Measurements from ENCODE around the gene ST14. TPM values are rescaled to one million over a fixed set of nuclear protein-coding genes. Genes with fewer than 3 reads are reported as not detected.

ST14 gene
- total and polyA plus RNA-seq, 2 donors (not counting 1 experiment from before 2014, with no cell fraction given), result 36.2 to 52.2 TPM

DNA sequence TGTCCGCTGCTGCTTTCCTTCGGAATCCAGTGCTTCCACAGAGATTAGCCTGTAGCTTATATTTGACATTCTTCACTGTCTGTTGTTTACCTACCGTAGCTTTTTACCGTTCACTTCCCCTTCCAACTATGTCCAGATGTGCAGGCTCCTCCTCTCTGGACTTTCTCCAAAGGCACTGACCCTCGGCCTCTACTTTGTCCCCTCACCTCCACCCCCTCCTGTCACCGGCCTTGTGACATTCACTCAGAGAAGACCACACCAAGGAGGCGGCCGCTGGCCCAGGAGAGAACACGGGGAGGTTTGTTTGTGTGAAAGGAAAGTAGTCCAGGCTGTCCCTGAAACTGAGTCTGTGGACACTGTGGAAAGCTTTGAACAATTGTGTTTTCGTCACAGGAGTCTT lies 15.4 kb upstream of the ST14 start:
- ATAC-seq (ENCODE audit: low read depth), result no peak
- H4K20me1 ChIP-seq (ENCODE audit: control insufficient read depth, insufficient read depth, low read length, poor library complexity, severe bottlenecking), result peaks cover 12% of the 10 kb centered on the region
- H3K9me3 Mint-ChIP-seq (ENCODE audit: insufficient read depth), result no peaks in the 10 kb centered on the region

DNA sequence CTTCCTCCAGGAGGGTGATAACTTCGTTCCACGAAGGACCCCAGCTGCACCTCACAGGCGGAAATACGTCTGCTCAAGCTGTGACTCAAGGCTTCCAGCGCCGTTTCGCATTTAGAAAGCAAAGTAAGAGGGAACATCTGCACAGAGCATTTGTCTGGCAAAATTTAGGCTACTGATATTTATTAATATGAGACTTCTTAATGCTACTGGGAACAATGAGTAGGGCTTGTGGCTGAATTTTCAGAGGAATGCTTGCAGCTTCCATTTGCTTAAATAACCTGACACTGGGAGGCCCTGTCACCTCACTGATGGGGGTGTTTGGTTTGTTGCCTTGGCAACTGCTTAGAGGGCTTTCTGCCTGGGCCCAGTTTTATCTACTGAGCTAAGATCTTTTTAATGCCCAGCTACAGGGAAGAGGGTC lies 14.7 kb upstream of the ST14 start:
- no peak for DNase-seq

More for the DNA sequence above, 15.4 kb upstream of the ST14 start:
- ChIA-PET POLR2A (no interaction called here), CTCF (interaction anchor here (4.8 kb wide), 1 partner anchor 11 kb away, joined by 47 read pairs; no protein-coding TSS in a partner anchor)
- Mint-ChIP-seq H3K4me3 (no peak overlapping the region), H3K27ac (no peak overlapping the region), H3K4me1 (peaks cover 27% of the 10 kb centered on the region), H3K27me3 (no peaks in the 10 kb centered on the region)
- intact Hi-C loops (cut with micrococcal nuclease), result no loop called here
- TF ChIP-seq EZH2 (IDR thresholded peaks at IDR 0.05; ENCODE audit: borderline replicate concordance, insufficient read depth, low read depth, low read length, poor library complexity, severe bottlenecking), result no peak
- TF ChIP-seq, protein P1, sequence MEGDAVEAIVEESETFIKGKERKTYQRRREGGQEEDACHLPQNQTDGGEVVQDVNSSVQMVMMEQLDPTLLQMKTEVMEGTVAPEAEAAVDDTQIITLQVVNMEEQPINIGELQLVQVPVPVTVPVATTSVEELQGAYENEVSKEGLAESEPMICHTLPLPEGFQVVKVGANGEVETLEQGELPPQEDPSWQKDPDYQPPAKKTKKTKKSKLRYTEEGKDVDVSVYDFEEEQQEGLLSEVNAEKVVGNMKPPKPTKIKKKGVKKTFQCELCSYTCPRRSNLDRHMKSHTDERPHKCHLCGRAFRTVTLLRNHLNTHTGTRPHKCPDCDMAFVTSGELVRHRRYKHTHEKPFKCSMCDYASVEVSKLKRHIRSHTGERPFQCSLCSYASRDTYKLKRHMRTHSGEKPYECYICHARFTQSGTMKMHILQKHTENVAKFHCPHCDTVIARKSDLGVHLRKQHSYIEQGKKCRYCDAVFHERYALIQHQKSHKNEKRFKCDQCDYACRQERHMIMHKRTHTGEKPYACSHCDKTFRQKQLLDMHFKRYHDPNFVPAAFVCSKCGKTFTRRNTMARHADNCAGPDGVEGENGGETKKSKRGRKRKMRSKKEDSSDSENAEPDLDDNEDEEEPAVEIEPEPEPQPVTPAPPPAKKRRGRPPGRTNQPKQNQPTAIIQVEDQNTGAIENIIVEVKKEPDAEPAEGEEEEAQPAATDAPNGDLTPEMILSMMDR (IDR thresholded peaks at IDR 0.05), result no peak
- Histone ChIP-seq H3K4me3 (ENCODE audit: control extremely low read depth in 1 of 5, extremely low read depth in 1 of 5, insufficient read depth in 1 of 5, low read depth in 2 of 5, low read length in 4 of 5) (no peak overlapping the region), H3K9ac (ENCODE audit: low read length) (no peak overlapping the region), H3K79me2 (ENCODE audit: control insufficient read depth, insufficient read depth, low read length) (no peaks in the 10 kb centered on the region), H3K9me3 (ENCODE audit: control extremely low read depth in 1 of 3, control insufficient read depth in 2 of 3, insufficient read depth in 1 of 3, low read length in 2 of 3) (no peaks in the 10 kb centered on the region), H3K4me2 (replicated peaks; ENCODE audit: low read depth, low read length, poor library complexity, severe bottlenecking) (no peak overlapping the region), H2AFZ (ENCODE audit: insufficient read depth, low read depth, low read length, poor library complexity, severe bottlenecking) (no peak overlapping the region), H3K4me1 (ENCODE audit: control insufficient read depth in 2 of 2, insufficient read depth in 2 of 2, low read length in 2 of 2) (peaks cover 13 to 28% of the 10 kb centered on the region in 2 donors), H3K27ac (ENCODE audit: low read length in 2 of 2) (no peak overlapping the region), H3K27me3 (replicated peaks in 1 of 4; ENCODE audit: control extremely low read depth in 1 of 4, control insufficient read depth in 3 of 4, insufficient read depth in 4 of 4, low read length in 3 of 4) (no peaks in the 10 kb centered on the region), H3K36me3 (replicated peaks in 1 of 2; ENCODE audit: control extremely low read depth in 1 of 2, control insufficient read depth in 1 of 2, extremely low read depth in 1 of 2, insufficient read depth in 2 of 2, low read length in 1 of 2) (peaks cover 4 to 38% of the 10 kb centered on the region in 2 experiments)
- no peak for DNase-seq
- 94% methylated on average over 7 of the region's 10 CpGs for WGBS (ENCODE audit: insufficient coverage)

More for the DNA sequence above, 14.7 kb upstream of the ST14 start:
- no peak for ATAC-seq (ENCODE audit: low read depth)
- POLR2A ChIA-PET, result no interaction called here
- H4K20me1 ChIP-seq (ENCODE audit: control insufficient read depth, insufficient read depth, low read length, poor library complexity, severe bottlenecking), result peaks cover 5% of the 10 kb centered on the region
- no peak overlapping the region for H2AFZ ChIP-seq (ENCODE audit: insufficient read depth, low read depth, low read length, poor library complexity, severe bottlenecking)
- H3K9me3 ChIP-seq (ENCODE audit: control extremely low read depth in 1 of 3, control insufficient read depth in 2 of 3, insufficient read depth in 1 of 3, low read length in 2 of 3), result no peaks in the 10 kb centered on the region
- Mint-ChIP-seq H3K27me3 (no peaks in the 10 kb centered on the region), H3K27ac (peak overlapping the region; percentile 74), H3K4me3 (no peak overlapping the region), H3K4me1 (peaks cover 27% of the 10 kb centered on the region), H3K9me3 (ENCODE audit: insufficient read depth) (no peaks in the 10 kb centered on the region)
- peaks cover 1 to 32% of the 10 kb centered on the region in 2 experiments for H3K36me3 ChIP-seq (replicated peaks in 1 of 2; ENCODE audit: control extremely low read depth in 1 of 2, control insufficient read depth in 1 of 2, extremely low read depth in 1 of 2, insufficient read depth in 2 of 2, low read length in 1 of 2)
- CTCF ChIA-PET, result interaction anchor here (0.6 to 4.8 kb wide), 4 partner anchors 11 to 174 kb away, joined by 3 to 47 read pairs (median 4); no protein-coding TSS in a partner anchor
- H3K4me2 ChIP-seq (replicated peaks; ENCODE audit: low read depth, low read length, poor library complexity, severe bottlenecking), result no peak overlapping the region
- peaks cover 13 to 28% of the 10 kb centered on the region in 2 donors for H3K4me1 ChIP-seq (ENCODE audit: control insufficient read depth in 2 of 2, insufficient read depth in 2 of 2, low read length in 2 of 2)
- no peaks in the 10 kb centered on the region for H3K79me2 ChIP-seq (ENCODE audit: control insufficient read depth, insufficient read depth, low read length)
- 94% methylated on average over 2 of the region's 7 CpGs for WGBS (ENCODE audit: insufficient coverage)
- H3K27ac ChIP-seq (ENCODE audit: low read length in 2 of 2), result peak overlapping the region in 1 of 2 donors; percentile 21
- no peak overlapping the region for H3K9ac ChIP-seq (ENCODE audit: low read length)
- no peaks in the 10 kb centered on the region for H3K27me3 ChIP-seq (replicated peaks in 1 of 4; ENCODE audit: control extremely low read depth in 1 of 4, control insufficient read depth in 3 of 4, insufficient read depth in 4 of 4, low read length in 3 of 4)
- no peak for TF ChIP-seq EZH2 (IDR thresholded peaks at IDR 0.05; ENCODE audit: borderline replicate concordance, insufficient read depth, low read depth, low read length, poor library complexity, severe bottlenecking)
- TF ChIP-seq, protein P1 (IDR thresholded peaks at IDR 0.05), result no peak
- no peak overlapping the region for H3K4me3 ChIP-seq (ENCODE audit: control extremely low read depth in 1 of 5, extremely low read depth in 1 of 5, insufficient read depth in 1 of 5, low read depth in 2 of 5, low read length in 4 of 5)
- intact Hi-C loops (cut with micrococcal nuclease), result no loop called here
